CD14-positive monocyte (primary cell): ENCODE results near the gene IL12A. TPM values are rescaled to one million over a fixed set of nuclear protein-coding genes. Genes with fewer than 3 reads are reported as not detected.

Experiments used
- DNase-seq, 3 donors: peaks; one replicate each; pipeline ENCODE4 v3.0.0-alpha.2; 2011 to 2022
- H2AFZ ChIP-seq: 2 replicates; pipeline ENCODE4 v1.6.0; 2012; ENCODE audit warnings: mild to moderate bottlenecking, low read depth, low read length, inconsistent platforms; ENCODE audit not compliant: insufficient read depth, poor library complexity, severe bottlenecking
- H3K27ac ChIP-seq, 2 donors: 1 replicate in 1 of 2; 2 replicates in 1 of 2; pipeline ENCODE4 v1.5.1; 2012 to 2013; ENCODE audit warnings: low read length in 2 of 2, control low read depth in 1 of 2, inconsistent platforms in 1 of 2, low read depth in 1 of 2, mild to moderate bottlenecking in 1 of 2
- H3K27me3 ChIP-seq, 2 donors: one replicate each; pipeline versions ENCODE4 v1.6.0 to v1.6.1; 2011 to 2013; ENCODE audit warnings: low read length in 2 of 2; ENCODE audit not compliant: control insufficient read depth in 2 of 2, insufficient read depth in 2 of 2
- H3K36me3 ChIP-seq, 2 donors: replicated peaks in 1 of 2; 1 replicate in 1 of 2; 2 replicates in 1 of 2; pipeline versions ENCODE4 v1.5.1 to v1.6.1; 2012 to 2013; ENCODE audit warnings: low read length in 2 of 2, control low read depth in 1 of 2, inconsistent platforms in 1 of 2, mild to moderate bottlenecking in 1 of 2; ENCODE audit not compliant: insufficient read depth in 2 of 2, control insufficient read depth in 1 of 2
- H3K4me1 ChIP-seq, 2 donors: 1 replicate in 1 of 2; 2 replicates in 1 of 2; pipeline versions ENCODE4 v1.5.1 to v1.6.1; 2012 to 2013; ENCODE audit warnings: low read length in 2 of 2, control low read depth in 1 of 2, inconsistent platforms in 1 of 2, mild to moderate bottlenecking in 1 of 2, moderate library complexity in 1 of 2; ENCODE audit not compliant: insufficient read depth in 2 of 2, control insufficient read depth in 1 of 2
- H3K4me2 ChIP-seq: replicated peaks from 2 replicates; pipeline ENCODE3; 2012; ENCODE audit warnings: low read length, moderate library complexity, mild to moderate bottlenecking; ENCODE audit not compliant: poor library complexity, severe bottlenecking; ENCODE audit errors: extremely low read depth
- H3K4me3 ChIP-seq, 3 experiments: fragments of 200-600 bp in 1 of 3; sonication (generic) in 1 of 3; replicated peaks in 1 of 3; 1 replicate in 2 of 3; 2 replicates in 1 of 3; pipeline ENCODE4 v1.5.1; 2011 to 2013; ENCODE audit warnings: low read length in 3 of 3, mild to moderate bottlenecking in 3 of 3, control low read depth in 2 of 3, low read depth in 2 of 3, inconsistent platforms in 1 of 3, moderate library complexity in 1 of 3
- H3K79me2 ChIP-seq: 2 replicates; pipeline ENCODE4 v1.6.0; 2012; ENCODE audit warnings: mild to moderate bottlenecking, control low read depth, inconsistent platforms, low read length, moderate library complexity; ENCODE audit not compliant: insufficient read depth
- H3K9ac ChIP-seq: 2 replicates; pipeline ENCODE4 v1.6.0; 2017; ENCODE audit warnings: low read length, mild to moderate bottlenecking; ENCODE audit not compliant: insufficient read depth, poor library complexity, severe bottlenecking
- H3K9me3 ChIP-seq, 2 donors: replicated peaks in 1 of 2; 1 replicate in 1 of 2; 2 replicates in 1 of 2; pipeline versions ENCODE4 v1.5.1 to v1.6.1; 2012 to 2013; ENCODE audit warnings: low read length in 2 of 2, control low read depth in 1 of 2; ENCODE audit not compliant: control insufficient read depth in 1 of 2, insufficient read depth in 1 of 2
- H4K20me1 ChIP-seq: 2 replicates; pipeline ENCODE4 v1.6.0; 2012; ENCODE audit warnings: mild to moderate bottlenecking, low read length, control low read depth, moderate library complexity; ENCODE audit not compliant: insufficient read depth
- H3K27ac Mint-ChIP-seq, 7 donors: one replicate each; pipeline ENCODE4 v1.8.0; 2020; ENCODE audit warnings: mild to moderate bottlenecking in 7 of 7, mixed read lengths in 7 of 7, moderate library complexity in 6 of 7, inconsistent platforms in 2 of 7
- H3K27me3 Mint-ChIP-seq, 3 donors: one replicate each; pipeline ENCODE4 v1.8.0; 2021 to 2022; ENCODE audit warnings: low read depth in 3 of 3, mild to moderate bottlenecking in 3 of 3, mixed read lengths in 3 of 3, moderate library complexity in 3 of 3, inconsistent platforms in 1 of 3
- H3K36me3 Mint-ChIP-seq, 2 donors: one replicate each; pipeline ENCODE4 v1.8.0; 2020; ENCODE audit warnings: mixed read lengths in 2 of 2, inconsistent platforms in 1 of 2, mild to moderate bottlenecking in 1 of 2
- H3K4me1 Mint-ChIP-seq: one replicate; pipeline ENCODE4 v1.8.0; 2020; ENCODE audit warnings: mild to moderate bottlenecking, mixed read lengths
- H3K4me3 Mint-ChIP-seq, 2 donors: one replicate each; pipeline ENCODE4 v1.8.0; 2020; ENCODE audit warnings: mild to moderate bottlenecking in 2 of 2, mixed read lengths in 2 of 2, moderate library complexity in 1 of 2
- H3K9me3 Mint-ChIP-seq, 7 donors: one replicate each; pipeline ENCODE4 v1.8.0; 2020 to 2022; ENCODE audit warnings: mixed read lengths in 7 of 7, mild to moderate bottlenecking in 6 of 7, moderate library complexity in 6 of 7, inconsistent platforms in 2 of 7
- CTCF ChIP-seq: fragments of 200-600 bp; IDR thresholded peaks from one replicate; pipeline ENCODE4 v1.8.0; 2022; ENCODE audit warnings: antibody characterized with exemption, mild to moderate bottlenecking
- WGBS: methylation state at CpG from one replicate; pipeline ENCODE4 v1.1.5; 2013; ENCODE audit warnings: missing lambda C conversion rate; ENCODE audit not compliant: insufficient coverage; 5-methylcytosine and 5-hydroxymethylcytosine counted together
- intact Hi-C, 2 donors: fragments of 100-400 bp; cut with micrococcal nuclease; formaldehyde crosslinking; loops; one replicate each; pipeline versions ENCODE4 v1.15.0 to v1.15.1; 2023
- polyA plus RNA-seq, 3 donors: library from polyadenylated mRNA; depleted of rRNA in 1 of 3; unstranded in 2 of 3; stranded (reverse) in 1 of 3; fragments of 300-500 nt in 2 of 3; fragments of >200 nt in 1 of 3; fragmentation: Illumina TruSeq in 2 of 3; gene quantifications; 1 replicate in 2 of 3; 2 replicates in 1 of 3; pipeline ENCODE4 v1.2.3, GENCODE V29; 2012 to 2021

The IL12A gene
- polyA plus RNA-seq, 3 donors: 0.24 to 0.67 TPM; not detected in 1

- intact Hi-C loops: no loop called here
- Histone ChIP-seq H3K4me2 (no peak overlapping the region), H3K79me2 (no peaks in the 10 kb centered on the region), H3K4me1 (peaks cover 0 to 2% of the 10 kb centered on the region in 2 donors), H2AFZ (no peak overlapping the region), H3K9me3 (no peaks in the 10 kb centered on the region), H3K27me3 (no peaks in the 10 kb centered on the region), H3K4me3 (no peak overlapping the region), H3K36me3 (no peaks in the 10 kb centered on the region), H3K9ac (no peak overlapping the region), H4K20me1 (no peaks in the 10 kb centered on the region), H3K27ac (no peak overlapping the region)
- Mint-ChIP-seq H3K9me3 (peaks cover 0 to 6% (median 1%) of the 10 kb centered on the region in 7 donors), H3K4me1 (peaks cover 13% of the 10 kb centered on the region), H3K36me3 (peaks cover 2 to 5% of the 10 kb centered on the region in 2 donors), H3K27ac (no peak overlapping the region), H3K27me3 (peaks cover under 1 to 6% (median 4%) of the 10 kb centered on the region in 3 donors), H3K4me3 (no peak overlapping the region)
- 100% methylated on average over 1 of the region's 4 CpGs for WGBS
- TF ChIP-seq CTCF: no peak
- no peak for DNase-seq
Observed at GRCh38 chr3:159994182-159994581, 5.5 kb downstream of the IL12A start.

GRCh38 chr3:159995091-159995490 is 6.5 kb downstream of the IL12A start:
- intact Hi-C loops: no loop called here
- Mint-ChIP-seq H3K36me3 (peaks cover 2 to 5% of the 10 kb centered on the region in 2 donors), H3K4me3 (no peak overlapping the region), H3K27ac (no peak overlapping the region), H3K27me3 (no peaks in the 10 kb centered on the region), H3K4me1 (peaks cover 5% of the 10 kb centered on the region), H3K9me3 (peaks cover 0 to 6% (median 1%) of the 10 kb centered on the region in 7 donors)
- no peak overlapping the region for H3K4me3 ChIP-seq
- H3K27ac ChIP-seq: no peak overlapping the region
- no peak for TF ChIP-seq CTCF
- H3K4me1 ChIP-seq: no peaks in the 10 kb centered on the region
- H3K27me3 ChIP-seq: no peaks in the 10 kb centered on the region
- no peak overlapping the region for H2AFZ ChIP-seq
- no peak overlapping the region for H3K4me2 ChIP-seq
- no CpG with 5 or more reads among the region's 1 CpG for WGBS
- H4K20me1 ChIP-seq: no peaks in the 10 kb centered on the region
- DNase-seq: no peak
- H3K9ac ChIP-seq: no peak overlapping the region
- H3K9me3 ChIP-seq: no peaks in the 10 kb centered on the region
- H3K36me3 ChIP-seq: no peaks in the 10 kb centered on the region
- H3K79me2 ChIP-seq: no peaks in the 10 kb centered on the region
